Mucosa of rectum (tissue), 2 donors: Measurements from ENCODE around the gene GTF2IRD2.
"Not testable (repeated sequence)": the region's sequence is repeated elsewhere in the genome, so short reads cannot be mapped to it uniquely, and the experiment has no call there.

Experiments
- H3K27ac ChIP-seq, 2 donors: one replicate each; pipeline ENCODE4 v1.7.0; 2013; ENCODE audit warnings: inconsistent platforms in 2 of 2, low read depth in 2 of 2, low read length in 2 of 2
- H3K27me3 ChIP-seq, 2 donors: one replicate each; pipeline ENCODE4 v1.7.0; 2013; ENCODE audit warnings: low read length in 2 of 2; ENCODE audit not compliant: control insufficient read depth in 2 of 2, insufficient read depth in 2 of 2
- H3K36me3 ChIP-seq, 2 donors: one replicate each; pipeline ENCODE4 v1.7.0; 2013; ENCODE audit warnings: low read length in 2 of 2; ENCODE audit not compliant: control insufficient read depth in 2 of 2, insufficient read depth in 2 of 2
- H3K4me1 ChIP-seq, 2 donors: one replicate each; pipeline ENCODE4 v1.7.0; 2013; ENCODE audit warnings: low read length in 2 of 2, mild to moderate bottlenecking in 1 of 2; ENCODE audit not compliant: control insufficient read depth in 2 of 2, insufficient read depth in 2 of 2
- H3K4me3 ChIP-seq, 2 donors: one replicate each; pipeline ENCODE4 v1.7.0; 2013; ENCODE audit warnings: low read length in 2 of 2
- H3K9ac ChIP-seq, 2 donors: one replicate each; pipeline ENCODE4 v1.7.0; 2013; ENCODE audit warnings: low read length in 2 of 2, low read depth in 1 of 2, mild to moderate bottlenecking in 1 of 2
- H3K9me3 ChIP-seq, 2 donors: one replicate each; pipeline ENCODE4 v1.7.0; 2013; ENCODE audit warnings: low read length in 2 of 2; ENCODE audit not compliant: control insufficient read depth in 2 of 2
- donor health status: healthy.
- donor health status: Normal muscosa, but diverticular disease.

The GTF2IRD2 gene

DNA sequence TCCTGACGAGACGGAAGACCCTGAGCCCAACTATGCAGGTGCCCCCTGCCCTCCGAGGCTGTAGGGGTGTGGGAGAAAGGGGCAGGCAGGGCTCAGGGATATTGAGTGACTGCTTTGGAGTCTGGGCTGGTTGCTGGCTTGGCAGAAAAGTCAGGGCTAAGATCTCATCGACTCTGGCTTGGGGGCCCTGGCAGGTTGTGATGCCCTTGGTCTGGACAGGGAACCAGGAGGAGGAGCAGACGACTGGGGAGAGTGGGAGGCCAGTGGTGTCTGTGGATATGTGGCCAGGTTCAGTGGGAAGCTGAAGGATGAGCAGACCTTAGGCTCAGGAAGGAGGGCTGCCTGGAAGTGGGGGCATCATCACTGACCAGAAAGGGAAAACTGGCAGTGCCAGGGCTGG is 67.8 kb downstream of the GTF2IRD2 start:
- not testable (repeated sequence) for H3K27ac ChIP-seq, H3K36me3 ChIP-seq, H3K4me3 ChIP-seq, H3K9me3 ChIP-seq, H3K27me3 ChIP-seq, H3K4me1 ChIP-seq, H3K9ac ChIP-seq

DNA sequence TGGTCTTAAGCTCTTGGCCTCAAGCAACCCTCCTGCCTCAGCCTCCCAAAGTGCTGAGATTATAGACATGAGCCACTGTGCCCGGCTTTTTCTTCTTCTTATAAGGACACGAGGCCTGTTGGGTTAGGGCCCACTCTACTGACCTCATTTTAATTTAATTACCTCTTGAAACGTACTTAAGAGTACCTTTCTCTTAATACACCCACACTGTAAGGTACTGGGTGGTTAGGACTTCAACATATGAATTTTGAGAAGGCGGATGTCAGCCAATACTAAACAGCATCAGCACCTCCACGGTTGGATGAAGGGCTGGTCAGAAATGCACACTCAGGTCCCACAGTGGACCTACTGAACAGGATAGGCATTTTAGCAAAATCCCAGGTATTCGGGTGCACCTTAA is 69.7 kb downstream of the GTF2IRD2 start:
- H3K9ac ChIP-seq, H3K9me3 ChIP-seq, H3K36me3 ChIP-seq, H3K4me1 ChIP-seq, H3K27me3 ChIP-seq, H3K27ac ChIP-seq, H3K4me3 ChIP-seq: not testable (repeated sequence)

DNA sequence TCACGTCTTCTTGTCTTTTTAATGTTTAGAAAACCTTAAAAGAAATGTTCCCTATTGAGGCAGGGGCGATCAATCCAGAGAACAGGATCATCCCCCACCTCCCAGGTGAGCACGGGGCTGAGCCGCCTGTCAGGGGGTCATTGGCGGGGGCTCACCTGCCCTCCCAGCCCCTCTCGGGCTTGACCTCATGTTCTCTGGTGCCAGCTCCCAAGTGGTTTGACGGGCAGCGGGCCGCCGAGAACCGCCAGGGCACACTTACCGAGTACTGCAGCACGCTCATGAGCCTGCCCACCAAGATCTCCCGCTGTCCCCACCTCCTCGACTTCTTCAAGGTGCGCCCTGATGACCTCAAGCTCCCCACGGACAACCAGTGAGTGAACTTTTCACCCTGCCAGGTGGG is 72.4 kb downstream of the GTF2IRD2 start:
- H3K9me3 ChIP-seq, H3K36me3 ChIP-seq, H3K9ac ChIP-seq, H3K4me3 ChIP-seq, H3K27ac ChIP-seq, H3K4me1 ChIP-seq, H3K27me3 ChIP-seq: not testable (repeated sequence)

DNA sequence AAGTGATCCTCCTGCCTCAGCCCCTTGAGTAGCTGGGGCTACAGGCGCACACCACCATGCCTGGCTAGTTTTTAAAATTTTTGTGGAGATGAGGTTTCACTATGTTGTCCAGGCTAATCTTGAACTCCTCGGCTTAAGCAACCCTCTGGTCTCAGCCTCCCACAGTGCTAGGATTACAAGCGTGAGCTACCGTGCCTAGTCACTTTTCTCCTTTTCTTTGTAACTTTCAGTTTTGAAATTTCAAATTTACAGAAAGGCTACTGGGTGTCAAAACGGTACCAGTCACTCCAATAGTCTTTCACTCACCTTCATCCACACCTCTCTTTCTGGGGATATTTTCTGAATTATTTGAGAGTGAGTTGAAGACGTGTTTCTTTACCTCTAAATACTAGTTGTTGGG is 76.3 kb downstream of the GTF2IRD2 start:
- not testable (repeated sequence) for H3K4me3 ChIP-seq, H3K9me3 ChIP-seq, H3K4me1 ChIP-seq, H3K27me3 ChIP-seq, H3K36me3 ChIP-seq, H3K27ac ChIP-seq, H3K9ac ChIP-seq

DNA sequence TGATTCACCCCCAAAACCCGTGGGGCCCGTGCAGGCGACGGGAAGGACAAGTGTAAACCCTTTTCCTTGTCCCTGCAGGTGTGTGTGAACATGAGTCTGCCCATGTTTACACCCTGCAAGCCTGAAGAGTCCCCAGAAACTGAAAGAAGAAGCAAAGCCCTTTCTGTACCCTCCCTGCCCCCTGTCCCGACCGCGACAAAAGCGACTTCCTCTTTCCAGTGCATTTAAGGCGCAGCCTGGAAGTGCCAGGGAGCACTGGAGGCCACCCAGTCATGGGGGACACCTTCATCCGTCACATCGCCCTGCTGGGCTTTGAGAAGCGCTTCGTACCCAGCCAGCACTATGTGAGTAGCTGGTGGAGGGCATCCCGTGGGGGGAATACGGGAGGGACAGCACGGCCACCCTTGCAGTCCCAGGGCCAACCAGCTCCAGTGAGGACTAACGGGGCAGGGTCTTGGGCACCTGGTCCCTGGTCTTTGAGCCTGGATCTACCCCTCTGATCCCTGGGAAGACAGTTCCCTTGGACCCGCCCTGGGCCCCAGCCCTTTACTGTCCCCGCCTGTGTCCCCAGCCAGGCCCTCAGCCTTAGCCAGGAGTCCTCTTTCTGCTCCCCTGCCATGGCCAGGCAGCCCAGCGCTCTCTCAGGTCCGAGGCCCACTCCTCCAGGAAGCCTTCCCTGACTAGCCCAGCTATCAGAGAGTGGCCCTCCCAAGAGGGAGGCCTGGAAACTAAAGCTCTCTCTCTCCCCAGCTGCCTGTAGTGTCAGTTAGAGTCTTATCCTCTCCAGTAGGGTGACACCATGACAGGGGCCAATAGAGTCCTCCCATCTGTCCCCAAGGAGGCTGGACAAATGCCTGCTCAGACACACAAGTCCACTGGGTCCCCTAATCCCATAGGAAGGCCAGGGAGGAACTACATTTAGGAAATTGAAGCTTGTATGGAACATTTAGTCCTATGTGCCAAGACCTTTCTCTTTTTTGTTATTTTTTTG is 77.3 kb downstream of the GTF2IRD2 start, which contains the start of gene NCF1:
TSS of gene NCF1 (plus strand) at position 252 of the 991 bp plus-strand sequence. CDS start at position 273, 21 bp downstream.
- not testable (repeated sequence) for H3K4me1 ChIP-seq, H3K9ac ChIP-seq, H3K36me3 ChIP-seq, H3K4me3 ChIP-seq, H3K9me3 ChIP-seq, H3K27me3 ChIP-seq, H3K27ac ChIP-seq

DNA sequence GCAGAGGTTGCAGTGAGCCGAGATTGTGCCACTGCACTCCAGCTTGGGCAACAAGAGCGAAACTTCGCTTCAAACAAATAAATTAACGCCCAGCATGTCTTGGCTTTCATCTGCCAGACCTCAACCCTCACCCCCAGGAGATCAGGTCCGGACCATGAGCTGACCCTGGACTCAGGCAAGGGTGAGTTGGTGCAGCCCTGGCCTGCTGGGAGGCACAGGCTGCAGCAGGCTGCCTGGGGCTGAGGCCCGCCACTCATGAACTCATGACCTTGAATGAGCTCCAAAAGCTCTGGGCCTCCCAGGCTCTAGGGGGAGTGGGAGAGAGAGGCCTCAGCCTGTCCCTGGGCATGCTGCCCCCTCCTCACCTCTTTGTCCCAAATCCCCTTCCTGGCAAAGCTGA is 79.3 kb downstream of the GTF2IRD2 start:
- H3K9ac ChIP-seq, H3K4me3 ChIP-seq, H3K27ac ChIP-seq, H3K27me3 ChIP-seq, H3K9me3 ChIP-seq, H3K4me1 ChIP-seq, H3K36me3 ChIP-seq: not testable (repeated sequence)

DNA sequence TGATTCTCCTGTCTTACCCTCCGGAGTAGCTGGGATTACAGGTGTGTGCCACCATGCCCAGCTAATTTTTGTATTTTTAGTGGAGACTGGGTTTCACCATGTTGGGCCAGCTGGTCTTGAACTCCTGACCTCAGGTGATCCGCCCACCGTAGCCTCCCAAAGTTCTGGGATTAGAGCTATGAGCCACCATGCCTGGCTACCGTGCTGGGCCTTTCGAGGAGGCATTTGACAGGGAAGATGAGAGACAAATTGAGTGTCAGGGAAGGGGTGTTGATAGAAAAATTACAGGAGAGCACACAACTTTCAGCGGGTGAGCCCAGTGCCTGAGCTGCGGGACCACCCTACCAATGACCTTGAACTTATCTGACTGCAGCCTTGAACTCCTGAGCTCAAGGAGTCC is 81.3 kb downstream of the GTF2IRD2 start:
- not testable (repeated sequence) for H3K27ac ChIP-seq, H3K4me1 ChIP-seq, H3K27me3 ChIP-seq, H3K9me3 ChIP-seq, H3K36me3 ChIP-seq, H3K4me3 ChIP-seq, H3K9ac ChIP-seq

DNA sequence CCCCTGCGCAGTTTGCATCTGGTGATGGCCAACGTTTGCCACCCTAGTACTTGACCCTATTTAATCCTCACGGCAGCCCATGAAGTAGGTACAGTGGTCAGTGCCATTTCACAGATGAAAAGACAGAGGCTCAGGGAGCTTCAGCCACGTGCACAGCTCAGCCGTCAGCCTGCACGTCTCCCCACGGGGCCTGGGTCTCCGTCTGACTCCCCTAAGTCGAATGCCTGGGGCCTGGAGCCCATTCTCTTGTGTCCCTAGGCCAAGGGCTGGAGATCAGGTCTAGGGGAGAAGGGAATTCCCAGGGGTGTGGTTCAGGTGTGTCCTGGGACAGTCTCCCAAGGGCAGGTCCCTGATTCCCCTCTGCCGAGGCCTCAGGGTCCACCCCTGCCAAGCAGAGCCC is 84.4 kb downstream of the GTF2IRD2 start:
- not testable (repeated sequence) for H3K36me3 ChIP-seq, H3K4me1 ChIP-seq, H3K27ac ChIP-seq, H3K27me3 ChIP-seq, H3K9ac ChIP-seq, H3K4me3 ChIP-seq, H3K9me3 ChIP-seq

DNA sequence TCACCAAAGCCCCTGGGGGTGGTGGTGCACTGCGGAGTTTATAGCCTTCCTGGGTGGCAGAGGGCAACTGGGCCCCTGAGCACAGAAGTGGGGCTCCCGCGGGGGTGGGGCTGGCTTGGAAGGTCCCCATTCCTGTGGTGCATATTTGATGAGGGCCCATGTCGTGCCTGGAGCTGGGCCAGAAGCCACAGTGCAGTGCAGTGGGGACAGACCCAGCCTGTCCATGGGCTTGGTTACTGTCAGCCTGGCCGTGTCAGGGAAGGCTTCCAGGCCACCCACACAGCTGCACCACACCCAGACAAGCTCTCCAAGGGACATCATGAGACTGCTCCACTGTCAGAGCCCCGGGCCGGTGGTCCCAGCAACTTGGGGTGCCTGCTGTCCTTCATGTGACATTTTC is 84.9 kb downstream of the GTF2IRD2 start:
- not testable (repeated sequence) for H3K9me3 ChIP-seq, H3K9ac ChIP-seq, H3K27me3 ChIP-seq, H3K4me3 ChIP-seq, H3K27ac ChIP-seq, H3K4me1 ChIP-seq, H3K36me3 ChIP-seq

DNA sequence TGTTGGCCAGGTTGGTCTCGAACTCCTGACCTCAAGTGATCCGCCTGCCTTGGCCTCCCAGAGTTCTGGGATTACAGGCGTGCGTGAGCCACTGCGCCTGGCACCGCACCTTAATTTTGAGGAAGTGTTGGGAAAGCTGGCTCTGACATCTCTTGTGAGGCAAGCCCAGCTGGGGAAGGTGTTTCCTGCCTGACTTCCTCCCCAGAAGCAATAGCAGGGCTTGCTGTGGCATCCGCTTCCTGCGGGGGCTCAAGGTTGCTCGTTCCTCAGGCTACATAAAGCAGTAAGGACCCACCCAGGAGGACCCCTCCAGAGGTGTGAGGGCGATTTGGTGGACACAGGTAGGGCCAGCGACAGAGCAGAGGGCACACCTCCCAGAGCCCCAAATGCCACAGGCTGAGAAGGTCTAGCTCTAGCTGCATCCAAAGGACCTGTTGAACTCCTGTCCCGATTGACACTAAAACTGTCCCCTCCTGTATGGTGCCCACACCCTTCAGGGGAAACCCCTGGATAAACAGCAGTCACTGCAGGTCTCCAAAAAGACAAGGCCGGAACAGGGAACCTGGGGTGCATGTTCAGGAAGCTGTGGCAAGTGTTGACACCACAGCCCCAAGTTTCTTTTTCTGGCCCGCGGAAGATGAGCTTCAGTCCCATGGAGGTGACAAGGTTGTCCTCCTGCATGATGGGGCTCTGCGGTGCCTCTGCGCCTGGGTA is 86.0 kb downstream of the GTF2IRD2 start:
- H3K9me3 ChIP-seq, H3K4me1 ChIP-seq, H3K9ac ChIP-seq, H3K36me3 ChIP-seq, H3K4me3 ChIP-seq, H3K27me3 ChIP-seq, H3K27ac ChIP-seq: not testable (repeated sequence)
